ENCODE results near the gene ESRP2.

DNA sequence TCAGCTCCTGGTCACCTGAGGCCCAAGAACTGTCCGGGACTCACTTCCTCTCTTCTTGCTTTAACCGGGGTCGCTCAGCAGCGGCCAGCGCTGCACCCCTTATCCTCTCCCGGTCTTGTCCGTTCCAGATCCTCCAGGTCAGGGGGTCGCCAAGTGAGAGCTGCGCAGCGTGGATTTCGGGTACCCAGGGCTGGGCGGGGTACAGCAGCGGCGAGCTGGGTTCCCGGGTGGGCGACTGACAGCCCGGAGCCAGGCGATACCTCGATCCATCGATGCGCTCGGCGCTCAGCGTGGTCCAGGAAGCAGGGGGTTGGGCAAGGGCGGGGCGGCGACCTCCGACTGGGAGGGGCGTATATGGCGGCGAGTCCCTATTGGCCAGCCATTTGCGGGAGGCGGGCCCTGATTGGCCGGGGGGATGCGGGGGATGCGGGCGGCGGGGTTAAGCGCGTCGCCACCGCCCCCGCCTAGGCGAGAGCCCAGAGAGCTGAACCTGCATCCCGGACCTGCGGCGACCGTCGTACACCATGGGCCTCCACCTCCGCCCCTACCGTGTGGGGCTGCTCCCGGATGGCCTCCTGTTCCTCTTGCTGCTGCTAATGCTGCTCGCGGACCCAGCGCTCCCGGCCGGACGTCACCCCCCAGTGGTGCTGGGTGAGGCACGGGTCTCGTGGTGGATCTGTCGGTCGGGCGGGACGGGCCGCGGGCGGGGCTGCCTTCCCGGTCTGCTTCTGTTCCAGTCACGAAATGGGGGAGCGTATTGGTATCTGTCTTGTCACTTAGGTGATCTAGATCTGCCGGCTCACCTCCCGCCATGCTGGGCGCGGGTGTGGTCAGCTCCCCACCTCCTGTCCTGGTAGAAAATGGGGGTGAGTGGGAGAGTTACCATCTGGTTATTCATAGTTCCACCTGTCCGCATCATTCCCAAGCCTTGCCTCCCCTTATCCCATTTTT, 9.3 kb upstream of the ESRP2 start, which contains the start of gene PLA2G15:
- TF ChIP-seq, protein P1, sequence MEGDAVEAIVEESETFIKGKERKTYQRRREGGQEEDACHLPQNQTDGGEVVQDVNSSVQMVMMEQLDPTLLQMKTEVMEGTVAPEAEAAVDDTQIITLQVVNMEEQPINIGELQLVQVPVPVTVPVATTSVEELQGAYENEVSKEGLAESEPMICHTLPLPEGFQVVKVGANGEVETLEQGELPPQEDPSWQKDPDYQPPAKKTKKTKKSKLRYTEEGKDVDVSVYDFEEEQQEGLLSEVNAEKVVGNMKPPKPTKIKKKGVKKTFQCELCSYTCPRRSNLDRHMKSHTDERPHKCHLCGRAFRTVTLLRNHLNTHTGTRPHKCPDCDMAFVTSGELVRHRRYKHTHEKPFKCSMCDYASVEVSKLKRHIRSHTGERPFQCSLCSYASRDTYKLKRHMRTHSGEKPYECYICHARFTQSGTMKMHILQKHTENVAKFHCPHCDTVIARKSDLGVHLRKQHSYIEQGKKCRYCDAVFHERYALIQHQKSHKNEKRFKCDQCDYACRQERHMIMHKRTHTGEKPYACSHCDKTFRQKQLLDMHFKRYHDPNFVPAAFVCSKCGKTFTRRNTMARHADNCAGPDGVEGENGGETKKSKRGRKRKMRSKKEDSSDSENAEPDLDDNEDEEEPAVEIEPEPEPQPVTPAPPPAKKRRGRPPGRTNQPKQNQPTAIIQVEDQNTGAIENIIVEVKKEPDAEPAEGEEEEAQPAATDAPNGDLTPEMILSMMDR (IDR thresholded peaks at IDR 0.05; ENCODE audit: low read length), result no peak
- TF ChIP-seq EZH2 (optimal IDR thresholded peaks at IDR 0.05; ENCODE audit: low read depth, low read length), result no peak
- no peak for TF ChIP-seq EZH2phosphoT487 (IDR thresholded peaks at IDR 0.05; ENCODE audit: low read length)

All from MM.1S (cell line).